GM19463 (cell line): ENCODE results near the gene TSHZ3.

ENCODE experiments used
- ATAC-seq: cut with Tn5 transposase; IDR thresholded peaks from one replicate; pipeline ENCODE4 v1.9.1; 2021; ENCODE audit warnings: mild to moderate bottlenecking, moderate library complexity; ENCODE audit not compliant: unreplicated experiment

TSHZ3 gene

GRCh38 chr19:31268751-31269383 is 80.4 kb downstream of the TSHZ3 start:
- ATAC-seq: no peak

DNA sequence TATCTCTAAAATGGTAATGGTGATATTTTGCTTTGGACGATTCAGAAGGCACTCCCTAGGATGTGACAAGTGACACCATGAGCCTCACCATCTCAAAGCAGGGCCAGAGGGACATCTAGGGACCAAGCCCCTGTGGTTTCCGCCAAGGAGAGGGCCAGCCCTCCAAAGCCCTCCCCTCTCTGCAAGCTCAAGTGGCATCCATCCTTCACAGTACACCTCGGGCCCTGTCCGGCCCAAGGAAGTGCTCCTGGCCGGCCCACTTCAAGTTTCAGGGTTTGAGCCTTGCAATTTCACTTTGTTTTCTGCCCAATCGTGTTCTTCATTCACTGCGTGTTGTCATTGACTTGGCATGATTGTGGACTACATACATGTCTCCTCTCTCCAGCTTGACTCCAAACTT is 82.5 kb downstream of the TSHZ3 start:
- no peak for ATAC-seq

DNA sequence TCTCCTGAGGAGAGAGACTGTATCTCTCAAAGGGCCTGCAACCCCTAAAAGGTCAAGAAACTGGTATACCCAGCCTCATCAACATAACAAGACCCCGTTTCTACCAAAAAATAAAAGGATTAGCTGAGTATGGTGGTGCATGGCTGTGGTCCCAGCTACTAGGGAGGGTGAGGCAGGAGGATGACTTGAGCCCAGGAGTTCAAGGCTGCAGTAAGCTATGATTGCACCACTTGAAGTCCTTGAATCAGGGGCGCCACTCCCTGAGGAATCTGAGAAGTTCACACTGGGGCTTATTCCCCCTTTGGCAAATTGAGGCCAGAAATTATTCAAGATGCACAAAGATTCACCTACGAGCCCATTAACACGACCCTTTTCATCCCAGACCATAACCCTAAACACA is 83.0 kb downstream of the TSHZ3 start:
- no peak for ATAC-seq

DNA sequence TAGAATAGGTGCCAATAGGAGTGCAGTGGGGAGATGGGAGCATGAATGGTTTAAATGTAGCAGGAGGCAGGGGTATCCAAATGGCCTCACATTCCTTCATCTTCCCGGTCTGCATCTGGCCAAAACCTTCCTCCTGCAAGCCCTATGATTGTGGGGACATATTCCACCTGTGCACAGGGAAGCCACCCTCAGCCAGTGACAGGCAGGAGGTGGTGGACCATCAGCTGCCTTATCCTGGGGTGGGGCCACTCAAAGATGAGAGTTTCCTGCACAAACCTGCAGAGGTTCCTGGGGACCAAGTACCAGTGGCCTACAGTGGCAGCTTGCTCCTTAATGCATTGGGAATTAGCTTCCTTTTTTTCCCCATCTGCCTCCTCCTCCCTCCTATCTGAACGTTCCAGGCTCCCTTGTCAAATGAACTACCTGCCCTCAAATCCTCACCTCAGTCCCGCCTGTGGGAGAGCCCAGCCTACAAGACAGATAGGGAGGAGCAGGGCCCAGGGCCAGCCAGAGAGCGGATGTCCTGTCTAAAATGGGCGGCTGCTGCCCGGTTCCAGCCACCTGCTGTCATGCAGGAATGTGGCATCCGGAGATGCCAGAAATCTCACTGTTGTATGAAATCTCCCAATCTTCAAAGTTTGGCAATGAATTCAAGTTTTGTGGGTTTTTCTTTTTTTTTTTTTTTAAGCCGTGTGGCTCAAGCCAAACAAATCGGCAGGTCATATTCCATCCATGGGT is 85.0 kb downstream of the TSHZ3 start:
- no peak for ATAC-seq

DNA sequence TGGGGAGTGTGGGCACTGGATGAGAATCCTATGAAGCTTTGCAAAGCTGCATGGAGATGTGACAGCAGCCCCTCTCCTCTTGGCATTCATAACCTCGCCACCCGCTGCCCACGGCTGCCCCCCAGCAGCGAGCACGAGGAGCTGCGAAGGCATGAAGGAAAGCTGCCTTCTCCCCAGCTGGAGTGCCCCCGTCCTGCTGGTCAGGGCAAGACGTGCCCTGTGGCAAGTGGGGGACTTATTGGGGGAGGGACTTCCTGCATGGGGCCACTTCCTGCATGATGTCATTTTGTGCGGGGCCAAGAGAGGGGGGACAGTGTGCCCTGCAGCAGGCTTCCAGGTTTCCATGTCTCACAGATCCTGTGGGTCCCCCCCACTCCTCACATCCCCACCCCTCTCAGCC is 85.9 kb downstream of the TSHZ3 start:
- ATAC-seq: no peak

- no peak for ATAC-seq
These were observed 86.5 kb downstream of the TSHZ3 start for GRCh38 chr19:31262725-31263191.

GRCh38 chr19:31261603-31262212 is 87.5 kb downstream of the TSHZ3 start:
- ATAC-seq: no peak

GRCh38 chr19:31261019-31261602 is 88.1 kb downstream of the TSHZ3 start:
- ATAC-seq: no peak

GRCh38 chr19:31260171-31260933 is 88.9 kb downstream of the TSHZ3 start:
- no peak for ATAC-seq

- no peak for ATAC-seq
These were observed 90.8 kb downstream of the TSHZ3 start for GRCh38 chr19:31258211-31259052.

- no peak for ATAC-seq
These were observed 91.7 kb downstream of the TSHZ3 start for GRCh38 chr19:31257426-31258130.

DNA sequence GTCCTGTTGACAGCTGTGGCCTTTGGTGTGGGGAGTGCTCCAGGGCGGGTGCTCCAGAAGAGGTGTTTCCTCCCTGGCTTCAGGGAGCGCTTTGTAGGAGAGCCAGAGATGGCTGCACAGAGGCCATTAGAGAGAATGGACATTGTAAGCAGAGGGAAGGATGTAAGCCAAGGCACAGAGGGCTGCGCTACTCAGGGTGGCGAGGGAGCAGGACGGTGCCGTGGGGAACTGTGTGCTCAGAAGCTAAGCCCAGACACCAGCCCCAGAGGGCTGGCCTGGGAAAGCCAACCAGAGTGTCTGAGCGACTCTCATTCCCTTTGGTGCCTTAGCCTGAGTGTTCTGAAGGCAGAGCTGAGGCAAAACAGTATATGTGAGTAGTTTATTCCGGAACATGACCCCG is 92.2 kb downstream of the TSHZ3 start:
- ATAC-seq: no peak

- ATAC-seq: no peak
These were observed 92.7 kb downstream of the TSHZ3 start for GRCh38 chr19:31256593-31256960.

- ATAC-seq: no peak
These were observed 93.2 kb downstream of the TSHZ3 start for GRCh38 chr19:31255831-31256592.

GRCh38 chr19:31255174-31255799 is 93.9 kb downstream of the TSHZ3 start:
- ATAC-seq: no peak

- ATAC-seq: no peak
These were observed 94.6 kb downstream of the TSHZ3 start for GRCh38 chr19:31254611-31255010.

DNA sequence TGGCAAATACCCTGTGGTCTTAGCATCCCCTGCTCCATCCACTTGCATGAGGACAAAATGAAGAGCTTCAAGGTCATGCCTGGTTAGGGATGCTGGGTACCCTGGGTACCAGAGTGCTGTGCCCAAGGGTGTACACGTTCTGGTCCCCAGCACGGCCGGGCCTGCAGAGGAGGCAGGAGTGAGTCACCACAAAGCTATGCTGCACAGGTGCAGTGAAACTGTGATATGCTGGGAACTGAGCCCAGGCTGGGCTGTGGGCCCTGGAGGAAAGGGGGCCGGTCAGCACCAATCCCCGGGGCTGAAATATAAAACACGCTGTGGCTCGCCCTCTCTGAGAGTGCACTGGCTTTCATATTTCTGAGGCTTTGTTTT is 95.1 kb downstream of the TSHZ3 start:
- ATAC-seq: no peak

DNA sequence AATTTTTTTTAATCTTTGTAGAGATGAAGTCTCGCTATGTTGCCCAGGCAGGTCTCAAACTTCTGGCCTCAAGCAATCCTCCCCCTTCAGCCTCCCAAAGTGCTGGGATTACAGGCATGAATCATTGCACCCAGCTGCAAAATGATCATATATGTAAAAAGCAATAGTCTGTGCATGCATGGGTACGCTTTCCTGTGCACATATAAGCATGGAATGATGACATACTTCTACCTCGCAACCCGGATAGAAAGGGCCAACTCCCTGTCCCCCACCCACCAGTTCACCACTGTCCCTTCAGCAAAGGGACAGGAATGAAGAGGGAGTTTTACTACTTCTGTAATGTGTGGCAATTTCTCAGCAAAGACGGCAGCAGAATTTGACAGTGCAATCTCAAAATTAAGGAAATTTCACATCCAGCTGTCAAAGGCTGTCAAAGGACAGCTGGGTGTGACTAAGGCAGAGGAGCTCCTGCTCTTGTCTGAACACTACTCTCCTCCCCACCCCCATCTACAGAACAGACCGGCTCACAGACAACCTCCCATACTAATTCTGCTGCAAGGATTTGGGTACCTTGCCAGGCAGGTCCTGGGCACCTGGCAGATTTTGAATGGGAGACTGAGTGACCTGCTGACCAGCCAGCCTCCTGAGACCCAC is 95.6 kb downstream of the TSHZ3 start:
- no peak for ATAC-seq
